ENCODE data around the gene FBXO41.

The FBXO41 gene

DNA sequence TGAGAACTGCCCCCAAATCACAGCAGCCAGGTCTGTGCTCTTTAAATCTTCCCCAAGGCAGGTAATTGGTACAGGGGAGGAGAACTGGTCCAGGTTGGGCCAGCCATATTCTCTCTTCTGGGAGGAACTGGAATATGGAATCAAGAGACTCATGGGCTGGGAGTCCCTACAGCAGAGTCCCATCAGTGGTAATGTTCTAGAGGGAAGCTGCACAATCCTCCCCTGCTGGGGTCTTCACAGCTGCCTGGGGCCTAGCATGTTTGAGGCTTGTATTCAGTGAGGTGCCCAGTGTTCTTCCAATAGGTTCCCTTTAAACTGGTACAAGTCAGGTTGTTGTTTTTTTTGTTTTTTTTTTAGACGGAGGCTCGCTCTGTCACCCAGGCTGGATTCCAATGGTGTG, 30.2 kb upstream of the FBXO41 start:
- Histone ChIP-seq H3K4me1 (ENCODE audit: control insufficient read depth, insufficient read depth, low read length) (no peaks in the 10 kb centered on the region), H3K4me3 (ENCODE audit: low read depth, low read length) (no peak overlapping the region), H3K36me3 (ENCODE audit: control insufficient read depth in 2 of 2, insufficient read depth in 1 of 2, low read length in 2 of 2) (no peaks in the 10 kb centered on the region), H3K9me3 (ENCODE audit: control insufficient read depth, insufficient read depth, low read depth, low read length) (no peaks in the 10 kb centered on the region), H3K27ac (ENCODE audit: extremely low read depth, low read depth, low read length) (no peak overlapping the region)
- POLR2A ChIA-PET: no interaction called here
- TF ChIP-seq, protein P1, sequence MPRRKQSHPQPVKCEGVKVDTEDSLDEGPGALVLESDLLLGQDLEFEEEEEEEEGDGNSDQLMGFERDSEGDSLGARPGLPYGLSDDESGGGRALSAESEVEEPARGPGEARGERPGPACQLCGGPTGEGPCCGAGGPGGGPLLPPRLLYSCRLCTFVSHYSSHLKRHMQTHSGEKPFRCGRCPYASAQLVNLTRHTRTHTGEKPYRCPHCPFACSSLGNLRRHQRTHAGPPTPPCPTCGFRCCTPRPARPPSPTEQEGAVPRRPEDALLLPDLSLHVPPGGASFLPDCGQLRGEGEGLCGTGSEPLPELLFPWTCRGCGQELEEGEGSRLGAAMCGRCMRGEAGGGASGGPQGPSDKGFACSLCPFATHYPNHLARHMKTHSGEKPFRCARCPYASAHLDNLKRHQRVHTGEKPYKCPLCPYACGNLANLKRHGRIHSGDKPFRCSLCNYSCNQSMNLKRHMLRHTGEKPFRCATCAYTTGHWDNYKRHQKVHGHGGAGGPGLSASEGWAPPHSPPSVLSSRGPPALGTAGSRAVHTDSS (tag by site-specific recombination; IDR thresholded peaks at IDR 0.05): no peak
- TF ChIP-seq ZNF433 (tag by site-specific recombination; IDR thresholded peaks at IDR 0.05; ENCODE audit: low read depth) (no peak), OSR2 (tag by site-specific recombination; IDR thresholded peaks at IDR 0.05) (no peak), ZNF223 (tag by site-specific recombination; IDR thresholded peaks at IDR 0.05) (no peak), KLF16 (tag by site-specific recombination; IDR thresholded peaks at IDR 0.05) (no peak)
- TF ChIP-seq, protein P2, sequence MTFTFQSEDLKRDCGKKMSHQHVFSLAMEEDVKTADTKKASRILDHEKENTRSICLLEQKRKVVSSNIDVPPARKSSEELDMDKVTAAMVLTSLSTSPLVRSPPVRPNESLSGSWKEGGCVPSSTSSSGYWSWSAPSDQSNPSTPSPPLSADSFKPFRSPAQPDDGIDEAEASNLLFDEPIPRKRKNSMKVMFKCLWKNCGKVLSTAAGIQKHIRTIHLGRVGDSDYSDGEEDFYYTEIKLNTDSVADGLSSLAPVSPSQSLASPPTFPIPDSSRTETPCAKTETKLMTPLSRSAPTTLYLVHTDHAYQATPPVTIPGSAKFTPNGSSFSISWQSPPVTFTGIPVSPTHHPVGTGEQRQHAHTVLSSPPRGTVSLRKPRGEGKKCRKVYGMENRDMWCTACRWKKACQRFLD (tag by site-specific recombination; IDR thresholded peaks at IDR 0.05): no peak
- TF ChIP-seq, protein P3, sequence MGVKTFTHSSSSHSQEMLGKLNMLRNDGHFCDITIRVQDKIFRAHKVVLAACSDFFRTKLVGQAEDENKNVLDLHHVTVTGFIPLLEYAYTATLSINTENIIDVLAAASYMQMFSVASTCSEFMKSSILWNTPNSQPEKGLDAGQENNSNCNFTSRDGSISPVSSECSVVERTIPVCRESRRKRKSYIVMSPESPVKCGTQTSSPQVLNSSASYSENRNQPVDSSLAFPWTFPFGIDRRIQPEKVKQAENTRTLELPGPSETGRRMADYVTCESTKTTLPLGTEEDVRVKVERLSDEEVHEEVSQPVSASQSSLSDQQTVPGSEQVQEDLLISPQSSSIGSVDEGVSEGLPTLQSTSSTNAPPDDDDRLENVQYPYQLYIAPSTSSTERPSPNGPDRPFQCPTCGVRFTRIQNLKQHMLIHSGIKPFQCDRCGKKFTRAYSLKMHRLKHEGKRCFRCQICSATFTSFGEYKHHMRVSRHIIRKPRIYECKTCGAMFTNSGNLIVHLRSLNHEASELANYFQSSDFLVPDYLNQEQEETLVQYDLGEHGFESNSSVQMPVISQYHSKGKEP (tag by site-specific recombination; IDR thresholded peaks at IDR 0.05): no peak
- TF ChIP-seq, protein P4, sequence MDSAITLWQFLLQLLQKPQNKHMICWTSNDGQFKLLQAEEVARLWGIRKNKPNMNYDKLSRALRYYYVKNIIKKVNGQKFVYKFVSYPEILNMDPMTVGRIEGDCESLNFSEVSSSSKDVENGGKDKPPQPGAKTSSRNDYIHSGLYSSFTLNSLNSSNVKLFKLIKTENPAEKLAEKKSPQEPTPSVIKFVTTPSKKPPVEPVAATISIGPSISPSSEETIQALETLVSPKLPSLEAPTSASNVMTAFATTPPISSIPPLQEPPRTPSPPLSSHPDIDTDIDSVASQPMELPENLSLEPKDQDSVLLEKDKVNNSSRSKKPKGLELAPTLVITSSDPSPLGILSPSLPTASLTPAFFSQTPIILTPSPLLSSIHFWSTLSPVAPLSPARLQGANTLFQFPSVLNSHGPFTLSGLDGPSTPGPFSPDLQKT (IDR thresholded peaks at IDR 0.05; ENCODE audit: borderline replicate concordance, low read depth, low read length): no peak
- CTCF ChIA-PET: no interaction called here

DNA sequence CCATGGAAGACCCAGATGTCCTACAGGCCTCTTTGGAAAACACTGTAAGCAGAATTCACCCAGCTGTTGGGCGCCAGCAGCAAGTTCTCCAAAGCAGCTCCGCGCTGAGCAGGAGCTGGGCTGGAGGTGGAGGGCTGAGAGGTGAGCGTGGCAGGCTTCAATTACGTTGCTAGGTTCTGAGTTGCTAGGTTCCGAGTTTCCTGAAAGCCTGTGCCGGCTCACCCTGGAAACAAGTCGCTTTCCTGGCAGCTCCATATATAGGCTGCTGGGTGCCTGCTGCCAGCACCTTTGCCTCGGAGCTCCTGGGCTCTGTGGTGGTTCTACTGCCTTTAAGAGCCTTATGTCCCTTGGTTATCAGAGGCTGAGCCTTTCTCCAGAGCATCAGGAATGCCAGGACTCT, 23.4 kb upstream of the FBXO41 start:
- Histone ChIP-seq H3K36me3 (ENCODE audit: control insufficient read depth in 2 of 2, insufficient read depth in 1 of 2, low read length in 2 of 2) (no peaks in the 10 kb centered on the region), H3K9me3 (ENCODE audit: control insufficient read depth, insufficient read depth, low read depth, low read length) (no peaks in the 10 kb centered on the region), H3K27ac (ENCODE audit: extremely low read depth, low read depth, low read length) (no peak overlapping the region), H3K4me1 (ENCODE audit: control insufficient read depth, insufficient read depth, low read length) (no peaks in the 10 kb centered on the region), H3K4me3 (ENCODE audit: low read depth, low read length) (no peak overlapping the region)
- ChIA-PET CTCF (interaction anchor here (1.6 kb wide), 1 partner anchor 17 kb away, joined by 3 read pairs; no protein-coding TSS in a partner anchor), POLR2A (no interaction called here)
- no peak for TF ChIP-seq ZNF221 (tag by site-specific recombination; IDR thresholded peaks at IDR 0.05; ENCODE audit: borderline replicate concordance)
- no peak for TF ChIP-seq FEZF1 (tag by site-specific recombination; IDR thresholded peaks at IDR 0.05)
- no peak for TF ChIP-seq ZNF776 (tag by site-specific recombination; IDR thresholded peaks at IDR 0.05; ENCODE audit: borderline replicate concordance)
- TF ChIP-seq, protein P5, sequence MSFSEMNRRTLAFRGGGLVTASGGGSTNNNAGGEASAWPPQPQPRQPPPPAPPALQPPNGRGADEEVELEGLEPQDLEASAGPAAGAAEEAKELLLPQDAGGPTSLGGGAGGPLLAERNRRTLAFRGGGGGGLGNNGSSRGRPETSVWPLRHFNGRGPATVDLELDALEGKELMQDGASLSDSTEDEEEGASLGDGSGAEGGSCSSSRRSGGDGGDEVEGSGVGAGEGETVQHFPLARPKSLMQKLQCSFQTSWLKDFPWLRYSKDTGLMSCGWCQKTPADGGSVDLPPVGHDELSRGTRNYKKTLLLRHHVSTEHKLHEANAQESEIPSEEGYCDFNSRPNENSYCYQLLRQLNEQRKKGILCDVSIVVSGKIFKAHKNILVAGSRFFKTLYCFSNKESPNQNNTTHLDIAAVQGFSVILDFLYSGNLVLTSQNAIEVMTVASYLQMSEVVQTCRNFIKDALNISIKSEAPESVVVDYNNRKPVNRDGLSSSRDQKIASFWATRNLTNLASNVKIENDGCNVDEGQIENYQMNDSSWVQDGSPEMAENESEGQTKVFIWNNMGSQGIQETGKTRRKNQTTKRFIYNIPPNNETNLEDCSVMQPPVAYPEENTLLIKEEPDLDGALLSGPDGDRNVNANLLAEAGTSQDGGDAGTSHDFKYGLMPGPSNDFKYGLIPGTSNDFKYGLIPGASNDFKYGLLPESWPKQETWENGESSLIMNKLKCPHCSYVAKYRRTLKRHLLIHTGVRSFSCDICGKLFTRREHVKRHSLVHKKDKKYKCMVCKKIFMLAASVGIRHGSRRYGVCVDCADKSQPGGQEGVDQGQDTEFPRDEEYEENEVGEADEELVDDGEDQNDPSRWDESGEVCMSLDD (tag by site-specific recombination; IDR thresholded peaks at IDR 0.05): no peak
- TF ChIP-seq YY2 (tag by site-specific recombination; IDR thresholded peaks at IDR 0.05): no peak
- no peak for TF ChIP-seq ZNF394 (tag by site-specific recombination; IDR thresholded peaks at IDR 0.05; ENCODE audit: borderline replicate concordance)
- no peak for TF ChIP-seq OVOL3 (tag by site-specific recombination; IDR thresholded peaks at IDR 0.05)
- no peak for TF ChIP-seq ZNF292 (tag by site-specific recombination; IDR thresholded peaks at IDR 0.05; ENCODE audit: borderline replicate concordance, low read depth)
- TF ChIP-seq ZNF157 (tag by site-specific recombination; IDR thresholded peaks at IDR 0.05): no peak
- TF ChIP-seq, protein P6, sequence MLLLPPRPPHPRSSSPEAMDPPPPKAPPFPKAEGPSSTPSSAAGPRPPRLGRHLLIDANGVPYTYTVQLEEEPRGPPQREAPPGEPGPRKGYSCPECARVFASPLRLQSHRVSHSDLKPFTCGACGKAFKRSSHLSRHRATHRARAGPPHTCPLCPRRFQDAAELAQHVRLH (tag by site-specific recombination; IDR thresholded peaks at IDR 0.05): no peak
- no peak for TF ChIP-seq KLF10 (tag by site-specific recombination; IDR thresholded peaks at IDR 0.05)
- no peak for TF ChIP-seq ZNF558 (tag by site-specific recombination; IDR thresholded peaks at IDR 0.05)
- no peak for TF ChIP-seq ZNF423 (tag by site-specific recombination; IDR thresholded peaks at IDR 0.05)
- no peak for TF ChIP-seq ZNF366 (tag by site-specific recombination; conservative IDR thresholded peaks at IDR 0.05)
- TF ChIP-seq ZNF530 (tag by site-specific recombination; IDR thresholded peaks at IDR 0.05; ENCODE audit: low read depth): no peak
- TF ChIP-seq SCRT2 (tag by site-specific recombination; IDR thresholded peaks at IDR 0.05): no peak
- no peak for TF ChIP-seq ZNF529 (tag by site-specific recombination; IDR thresholded peaks at IDR 0.05; ENCODE audit: insufficient replicate concordance)

Data from HEK293 (cell line).